Ishikawa (cell line): ENCODE measurements around the gene UGGT1.

Experiments
- CEBPB ChIP-seq: IDR thresholded peaks from 2 replicates; pipeline ENCODE4 v1.6.1; 2012
- CREB1 ChIP-seq: IDR thresholded peaks from 2 replicates; pipeline ENCODE4 v1.6.1; 2012; ENCODE audit warnings: low read depth
- EGR1 ChIP-seq: IDR thresholded peaks from 2 replicates; pipeline ENCODE4 v1.6.1; 2012
- EP300 ChIP-seq: IDR thresholded peaks from 2 replicates; pipeline ENCODE4 v1.6.1; 2012; ENCODE audit warnings: borderline replicate concordance
- FOXM1 ChIP-seq: IDR thresholded peaks from 2 replicates; pipeline ENCODE4 v1.6.1; 2012; ENCODE audit warnings: low read depth, borderline replicate concordance
- NFIC ChIP-seq: IDR thresholded peaks from 2 replicates; pipeline ENCODE4 v1.6.1; 2012
- RAD21 ChIP-seq: IDR thresholded peaks from 2 replicates; pipeline ENCODE4 v1.6.1; 2012; ENCODE audit warnings: low read depth
- TAF1 ChIP-seq: IDR thresholded peaks from 2 replicates; pipeline ENCODE4 v1.6.1; 2012; ENCODE audit warnings: low read depth, mild to moderate bottlenecking
- TCF12 ChIP-seq: IDR thresholded peaks from 2 replicates; pipeline ENCODE4 v1.6.1; 2012; ENCODE audit warnings: low read depth
- TEAD4 ChIP-seq: IDR thresholded peaks from 2 replicates; pipeline ENCODE4 v1.6.1; 2012
- YY1 ChIP-seq: IDR thresholded peaks from 2 replicates; pipeline ENCODE4 v1.6.1; 2012; ENCODE audit warnings: low read depth
- ZBTB7A ChIP-seq: IDR thresholded peaks from 2 replicates; pipeline ENCODE4 v1.6.1; 2012; ENCODE audit warnings: low read depth
- TF ChIP-seq, protein P1 (sequence below): IDR thresholded peaks from 2 replicates; pipeline ENCODE4 v1.6.1; 2012
- TF ChIP-seq, protein P2 (sequence below): IDR thresholded peaks from 2 replicates; pipeline ENCODE4 v1.6.1; 2012; ENCODE audit warnings: low read depth, mild to moderate bottlenecking
- TF ChIP-seq, protein P3 (sequence below): IDR thresholded peaks from 2 replicates; pipeline ENCODE4 v1.6.1; 2012

The UGGT1 gene

DNA sequence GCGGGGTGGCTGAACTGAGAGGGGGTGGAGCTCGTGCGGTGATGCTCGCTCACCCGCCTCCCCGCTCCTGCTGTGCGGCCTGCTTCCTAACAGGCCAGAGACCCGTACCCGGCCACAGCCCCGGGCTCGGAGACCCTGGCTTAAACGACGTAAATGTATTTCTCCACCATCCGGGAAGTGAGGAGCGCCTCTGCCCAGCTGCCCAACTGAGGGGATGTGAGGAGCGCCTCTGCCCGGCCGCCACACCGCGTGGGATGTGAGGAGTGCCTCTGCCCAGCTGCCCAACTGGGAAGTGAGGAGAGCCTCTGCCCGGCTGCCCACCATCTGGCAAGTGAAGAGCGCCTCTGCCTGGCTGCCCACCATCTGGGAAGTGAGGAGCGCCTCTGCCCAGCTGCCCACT is 117.0 kb downstream of the UGGT1 start:
- TF ChIP-seq NFIC (no peak), FOXM1 (no peak), TCF12 (no peak), ZBTB7A (no peak), TEAD4 (no peak), EP300 (no peak), EGR1 (no peak), CEBPB (no peak), TAF1 (no peak), CREB1 (no peak), YY1 (no peak), RAD21 (no peak)
- TF ChIP-seq, protein P1, sequence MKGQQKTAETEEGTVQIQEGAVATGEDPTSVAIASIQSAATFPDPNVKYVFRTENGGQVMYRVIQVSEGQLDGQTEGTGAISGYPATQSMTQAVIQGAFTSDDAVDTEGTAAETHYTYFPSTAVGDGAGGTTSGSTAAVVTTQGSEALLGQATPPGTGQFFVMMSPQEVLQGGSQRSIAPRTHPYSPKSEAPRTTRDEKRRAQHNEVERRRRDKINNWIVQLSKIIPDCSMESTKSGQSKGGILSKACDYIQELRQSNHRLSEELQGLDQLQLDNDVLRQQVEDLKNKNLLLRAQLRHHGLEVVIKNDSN: no peak
- TF ChIP-seq, protein P2, sequence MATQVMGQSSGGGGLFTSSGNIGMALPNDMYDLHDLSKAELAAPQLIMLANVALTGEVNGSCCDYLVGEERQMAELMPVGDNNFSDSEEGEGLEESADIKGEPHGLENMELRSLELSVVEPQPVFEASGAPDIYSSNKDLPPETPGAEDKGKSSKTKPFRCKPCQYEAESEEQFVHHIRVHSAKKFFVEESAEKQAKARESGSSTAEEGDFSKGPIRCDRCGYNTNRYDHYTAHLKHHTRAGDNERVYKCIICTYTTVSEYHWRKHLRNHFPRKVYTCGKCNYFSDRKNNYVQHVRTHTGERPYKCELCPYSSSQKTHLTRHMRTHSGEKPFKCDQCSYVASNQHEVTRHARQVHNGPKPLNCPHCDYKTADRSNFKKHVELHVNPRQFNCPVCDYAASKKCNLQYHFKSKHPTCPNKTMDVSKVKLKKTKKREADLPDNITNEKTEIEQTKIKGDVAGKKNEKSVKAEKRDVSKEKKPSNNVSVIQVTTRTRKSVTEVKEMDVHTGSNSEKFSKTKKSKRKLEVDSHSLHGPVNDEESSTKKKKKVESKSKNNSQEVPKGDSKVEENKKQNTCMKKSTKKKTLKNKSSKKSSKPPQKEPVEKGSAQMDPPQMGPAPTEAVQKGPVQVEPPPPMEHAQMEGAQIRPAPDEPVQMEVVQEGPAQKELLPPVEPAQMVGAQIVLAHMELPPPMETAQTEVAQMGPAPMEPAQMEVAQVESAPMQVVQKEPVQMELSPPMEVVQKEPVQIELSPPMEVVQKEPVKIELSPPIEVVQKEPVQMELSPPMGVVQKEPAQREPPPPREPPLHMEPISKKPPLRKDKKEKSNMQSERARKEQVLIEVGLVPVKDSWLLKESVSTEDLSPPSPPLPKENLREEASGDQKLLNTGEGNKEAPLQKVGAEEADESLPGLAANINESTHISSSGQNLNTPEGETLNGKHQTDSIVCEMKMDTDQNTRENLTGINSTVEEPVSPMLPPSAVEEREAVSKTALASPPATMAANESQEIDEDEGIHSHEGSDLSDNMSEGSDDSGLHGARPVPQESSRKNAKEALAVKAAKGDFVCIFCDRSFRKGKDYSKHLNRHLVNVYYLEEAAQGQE: no peak
- TF ChIP-seq, protein P3, sequence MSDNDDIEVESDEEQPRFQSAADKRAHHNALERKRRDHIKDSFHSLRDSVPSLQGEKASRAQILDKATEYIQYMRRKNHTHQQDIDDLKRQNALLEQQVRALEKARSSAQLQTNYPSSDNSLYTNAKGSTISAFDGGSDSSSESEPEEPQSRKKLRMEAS: no peak

DNA sequence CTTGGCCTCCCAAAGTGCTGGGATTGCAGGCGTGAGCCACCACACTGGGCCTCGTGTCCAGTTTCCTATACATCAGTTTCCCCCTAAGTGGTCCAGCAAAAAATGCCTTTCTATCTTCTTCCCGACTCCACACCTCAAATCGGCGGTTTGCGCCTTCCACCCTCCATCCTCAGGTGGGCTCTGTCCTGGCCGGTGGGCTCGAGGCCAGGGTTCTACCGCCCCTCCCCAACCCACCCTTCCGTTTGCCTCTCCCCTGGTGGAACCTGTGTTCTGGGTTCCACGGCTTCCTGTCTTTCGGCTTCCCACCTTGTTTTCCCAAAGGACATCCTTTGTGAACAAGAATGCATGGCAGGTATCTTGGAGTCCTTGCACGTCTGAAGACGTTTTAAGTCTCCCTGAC is 123.3 kb downstream of the UGGT1 start:
- no peak for TF ChIP-seq CREB1
- no peak for TF ChIP-seq FOXM1
- TF ChIP-seq, protein P2: no peak
- TF ChIP-seq, protein P3: no peak
- TF ChIP-seq TCF12: no peak
- TF ChIP-seq RAD21: no peak

DNA sequence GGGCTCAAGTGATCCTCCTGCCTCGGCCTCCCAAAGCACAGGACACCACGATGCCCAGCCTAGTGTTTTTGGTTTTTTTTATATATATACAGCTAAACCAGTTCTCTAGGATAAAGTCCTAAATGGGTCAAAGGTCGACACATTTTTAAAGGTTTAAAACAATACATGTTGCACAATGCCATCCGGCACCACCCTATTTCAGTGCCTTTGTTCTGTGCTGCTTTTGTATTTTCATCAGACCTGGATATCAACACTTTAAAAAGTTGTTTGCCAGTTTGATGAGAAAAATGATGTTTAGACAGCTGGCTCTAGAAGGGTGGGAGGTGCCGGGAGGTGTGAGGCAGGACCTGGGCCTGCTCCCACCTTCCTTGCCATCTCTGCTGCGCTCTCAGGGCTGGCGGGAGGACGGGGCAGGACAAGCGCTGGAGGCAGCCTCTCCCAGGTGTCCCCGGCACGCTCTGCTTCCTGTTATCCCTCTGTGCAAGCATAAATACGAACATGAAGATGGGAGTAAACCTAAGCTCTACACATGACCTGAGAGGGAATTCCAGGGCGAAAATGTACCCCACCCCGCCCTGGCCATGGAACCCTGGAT is 124.0 kb downstream of the UGGT1 start:
- TF ChIP-seq CEBPB (no peak), CREB1 (no peak), ZBTB7A (no peak), TAF1 (no peak), FOXM1 (no peak), TEAD4 (no peak), TCF12 (no peak), RAD21 (no peak), EP300 (no peak), YY1 (no peak), NFIC (no peak)
- TF ChIP-seq, protein P1: no peak
- TF ChIP-seq, protein P3: no peak
- TF ChIP-seq, protein P2: no peak

DNA sequence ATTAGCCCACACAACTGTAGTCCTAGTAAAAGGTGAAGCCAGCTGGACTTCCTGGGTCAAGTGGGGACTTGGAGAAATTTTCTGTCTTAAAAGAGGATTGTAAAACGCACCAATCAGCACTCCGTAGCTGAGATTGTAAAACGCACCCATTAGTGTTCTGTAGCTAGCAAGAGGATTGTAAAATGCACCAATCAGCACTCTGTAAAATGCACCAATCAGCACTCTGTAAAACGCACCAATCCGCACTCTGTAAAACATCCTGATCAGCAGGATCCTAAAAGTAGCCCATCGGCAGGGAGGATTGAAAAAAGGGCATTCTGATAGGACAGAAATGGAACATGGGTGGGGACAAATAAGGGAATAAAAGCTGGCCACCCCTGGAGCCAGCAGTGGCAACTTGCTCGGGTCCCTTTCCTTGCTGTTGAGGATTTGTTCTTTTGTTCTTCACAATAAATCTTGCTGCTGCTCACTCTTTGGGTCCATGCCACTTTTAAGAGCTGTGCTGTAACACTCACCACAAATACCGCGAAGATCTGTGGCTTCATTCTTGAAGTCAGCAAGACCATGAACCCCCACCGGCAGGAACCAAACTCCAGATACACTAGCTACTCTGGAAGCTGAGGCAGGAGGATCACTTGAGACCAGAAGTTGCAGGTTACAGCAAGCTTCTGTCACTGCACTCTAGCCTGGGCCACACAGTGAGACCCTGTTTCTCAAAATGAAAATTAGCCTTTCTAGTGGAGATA is 125.1 kb downstream of the UGGT1 start:
- no peak for TF ChIP-seq NFIC
- TF ChIP-seq, protein P1: no peak
- TF ChIP-seq TAF1: no peak
- no peak for TF ChIP-seq EP300
- TF ChIP-seq, protein P2: no peak
- TF ChIP-seq CEBPB: no peak
- no peak for TF ChIP-seq EGR1
- no peak for TF ChIP-seq RAD21
- no peak for TF ChIP-seq ZBTB7A
